HEK293 (cell line): ENCODE data around the gene ADGRG7.

ENCODE experiments used
- CTCF ChIA-PET: fragments of 350-600 bp; formaldehyde crosslinking; extraction: SDS; loops from one replicate; lab custom pipeline; 2021; ENCODE audit warnings: antibody characterized with exemption; lab: Yijun Ruan, JAX
- POLR2A ChIA-PET: fragments of 300-600 bp; formaldehyde crosslinking; extraction: SDS; loops from one replicate; lab custom pipeline; 2020; ENCODE audit warnings: antibody characterized with exemption, inconsistent platforms; lab: Yijun Ruan, JAX
- H3K27ac ChIP-seq: fragments of 200-500 bp; sonication (Bioruptor generic); 2 replicates; pipeline ENCODE4 v1.5.1; 2014; ENCODE audit warnings: low read depth, low read length, control low read depth, inconsistent platforms; ENCODE audit errors: extremely low read depth
- H3K36me3 ChIP-seq, 2 experiments: fragments of 200-500 bp in 1 of 2; sonication (Bioruptor generic) in 1 of 2; 1 replicate in 1 of 2; 2 replicates in 1 of 2; pipeline ENCODE4 v1.5.1; 2014 to 2017; ENCODE audit warnings: inconsistent platforms in 2 of 2, low read length in 2 of 2; ENCODE audit not compliant: control insufficient read depth in 2 of 2, insufficient read depth in 1 of 2
- H3K4me1 ChIP-seq: fragments of 200-500 bp; sonication (Bioruptor generic); 2 replicates; pipeline ENCODE4 v1.5.1; 2014; ENCODE audit warnings: mild to moderate bottlenecking, low read length, inconsistent platforms; ENCODE audit not compliant: control insufficient read depth, insufficient read depth
- H3K4me3 ChIP-seq: 2 replicates; pipeline ENCODE4 v1.5.1; 2011; ENCODE audit warnings: low read depth, mild to moderate bottlenecking, control low read depth, low read length, moderate library complexity
- H3K9me3 ChIP-seq: fragments of 200-500 bp; sonication (Bioruptor generic); 2 replicates; pipeline ENCODE4 v1.5.1; 2014; ENCODE audit warnings: low read depth, low read length, inconsistent platforms; ENCODE audit not compliant: control insufficient read depth, insufficient read depth
- BCL11B ChIP-seq: fragments of 450-650 bp; formaldehyde crosslinking; IDR thresholded peaks from 2 replicates; pipeline ENCODE4 v1.5.1; 2016; ENCODE audit warnings: low read depth, missing biosample characterization, missing genetic modification characterization
- CTCF ChIP-seq: fragments of 450-650 bp; formaldehyde crosslinking; IDR thresholded peaks from 2 replicates; pipeline ENCODE4 v1.5.1; 2016; ENCODE audit warnings: missing biosample characterization, missing genetic modification characterization
- FEZF1 ChIP-seq: fragments of 450-650 bp; formaldehyde crosslinking; IDR thresholded peaks from 2 replicates; pipeline ENCODE4 v1.5.1; 2016; ENCODE audit warnings: missing biosample characterization, missing genetic modification characterization
- OVOL3 ChIP-seq: fragments of 450-650 bp; formaldehyde crosslinking; IDR thresholded peaks from 2 replicates; pipeline ENCODE4 v1.5.1; 2016; ENCODE audit warnings: missing biosample characterization, missing genetic modification characterization
- REPIN1 ChIP-seq: fragments of 450-650 bp; formaldehyde crosslinking; IDR thresholded peaks from 2 replicates; pipeline ENCODE4 v1.5.1; 2017; ENCODE audit warnings: missing biosample characterization, missing genetic modification characterization, low read depth
- SCRT1 ChIP-seq: fragments of 450-650 bp; formaldehyde crosslinking; IDR thresholded peaks from 2 replicates; pipeline ENCODE4 v1.5.1; 2016; ENCODE audit warnings: missing biosample characterization, missing genetic modification characterization, borderline replicate concordance
- SP2 ChIP-seq: fragments of 450-650 bp; formaldehyde crosslinking; IDR thresholded peaks from 2 replicates; pipeline ENCODE4 v1.5.1; 2016; ENCODE audit warnings: missing biosample characterization, missing genetic modification characterization
- SP3 ChIP-seq: fragments of 450-650 bp; formaldehyde crosslinking; IDR thresholded peaks from 2 replicates; pipeline ENCODE4 v1.5.1; 2016; ENCODE audit warnings: missing biosample characterization, missing genetic modification characterization
- ZBTB20 ChIP-seq: fragments of 450-650 bp; formaldehyde crosslinking; IDR thresholded peaks from 2 replicates; pipeline ENCODE4 v1.5.1; 2016; ENCODE audit warnings: missing biosample characterization, missing genetic modification characterization
- ZFP69B ChIP-seq: fragments of 450-650 bp; formaldehyde crosslinking; IDR thresholded peaks from 2 replicates; pipeline ENCODE4 v1.5.1; 2016; ENCODE audit warnings: missing biosample characterization, missing genetic modification characterization
- ZIC2 ChIP-seq: fragments of 450-650 bp; formaldehyde crosslinking; IDR thresholded peaks from 2 replicates; pipeline ENCODE4 v1.5.1; 2016; ENCODE audit warnings: missing biosample characterization, missing genetic modification characterization
- ZNF169 ChIP-seq: fragments of 450-650 bp; formaldehyde crosslinking; IDR thresholded peaks from 2 replicates; pipeline ENCODE4 v1.5.1; 2016; ENCODE audit warnings: missing biosample characterization, missing genetic modification characterization
- ZNF18 ChIP-seq: fragments of 450-650 bp; formaldehyde crosslinking; IDR thresholded peaks from 2 replicates; pipeline ENCODE4 v1.5.1; 2016; ENCODE audit warnings: missing biosample characterization, missing genetic modification characterization
- ZNF366 ChIP-seq: fragments of 450-650 bp; formaldehyde crosslinking; conservative IDR thresholded peaks from 2 replicates; pipeline ENCODE4 v1.5.1; 2016; ENCODE audit warnings: missing biosample characterization, missing genetic modification characterization
- ZNF449 ChIP-seq: fragments of 450-650 bp; formaldehyde crosslinking; IDR thresholded peaks from 2 replicates; pipeline ENCODE4 v1.5.1; 2017; ENCODE audit warnings: missing biosample characterization, mild to moderate bottlenecking, missing genetic modification characterization, moderate library complexity
- ZNF658 ChIP-seq: fragments of 450-650 bp; formaldehyde crosslinking; IDR thresholded peaks from 2 replicates; pipeline ENCODE4; 2016; ENCODE audit warnings: missing biosample characterization, missing genetic modification characterization
- ZNF692 ChIP-seq: fragments of 450-650 bp; formaldehyde crosslinking; IDR thresholded peaks from 2 replicates; pipeline ENCODE4 v1.5.1; 2016; ENCODE audit warnings: missing biosample characterization, missing genetic modification characterization

The ADGRG7 gene

GRCh38 chr3:100605358-100605757, 4.0 kb upstream of the ADGRG7 start:
- TF ChIP-seq ZNF692 (tag by site-specific recombination) (no peak), ZNF18 (tag by site-specific recombination) (no peak), BCL11B (tag by site-specific recombination) (no peak), ZNF169 (no peak), SCRT1 (tag by site-specific recombination) (no peak), ZFP69B (tag by site-specific recombination) (no peak), ZNF366 (no peak), OVOL3 (no peak)
- H3K4me3 ChIP-seq = no peak overlapping the region
- POLR2A ChIA-PET = no interaction called here
- H3K9me3 ChIP-seq = no peaks in the 10 kb centered on the region
- no peak overlapping the region for H3K27ac ChIP-seq
- H3K4me1 ChIP-seq = no peaks in the 10 kb centered on the region
- CTCF ChIA-PET = no interaction called here
- no peaks in the 10 kb centered on the region for H3K36me3 ChIP-seq

GRCh38 chr3:100606894-100607512, 2.4 kb upstream of the ADGRG7 start:
- no peaks in the 10 kb centered on the region for H3K4me1 ChIP-seq
- POLR2A ChIA-PET = no interaction called here
- H3K36me3 ChIP-seq = no peaks in the 10 kb centered on the region
- H3K9me3 ChIP-seq = no peaks in the 10 kb centered on the region
- CTCF ChIA-PET = no interaction called here
- H3K27ac ChIP-seq = no peak overlapping the region
- TF ChIP-seq ZBTB20 (tag by site-specific recombination) = no peak
- TF ChIP-seq ZNF658 = no peak
- TF ChIP-seq REPIN1 (tag by site-specific recombination) = no peak
- TF ChIP-seq ZNF692 (tag by site-specific recombination) = no peak
- no peak for TF ChIP-seq CTCF (tag by site-specific recombination)
- TF ChIP-seq ZIC2 (tag by site-specific recombination) = no peak
- TF ChIP-seq SP3 (tag by site-specific recombination) = no peak
- TF ChIP-seq FEZF1 = no peak
- TF ChIP-seq SP2 (tag by site-specific recombination) = no peak
- no peak for TF ChIP-seq ZNF449 (tag by site-specific recombination)
- H3K4me3 ChIP-seq = no peak overlapping the region
